Measurements from ENCODE around the gene LEO1. TPM values are rescaled to one million over a fixed set of nuclear protein-coding genes. Genes with fewer than 3 reads are reported as not detected.

The LEO1 gene
- total and polyA plus RNA-seq, 7 experiments from 2014 or later = 9.2 to 33.2 (median 19.3) TPM

GRCh38 chr15:51991141-51991540, 19.6 kb upstream of the LEO1 start:
- Mint-ChIP-seq H3K4me1 (no peaks in the 10 kb centered on the region), H3K9me3 (no peaks in the 10 kb centered on the region), H3K4me3 (no peak overlapping the region), H3K27me3 (peaks cover 0 to 6% (median 0%) of the 10 kb centered on the region in 5 donors), H3K36me3 (no peaks in the 10 kb centered on the region), H3K27ac (no peak overlapping the region)
- no peak overlapping the region for H3K4me3 ChIP-seq (ENCODE audit: low read length)
- no peaks in the 10 kb centered on the region for H3K36me3 ChIP-seq (ENCODE audit: control insufficient read depth in 2 of 3, insufficient read depth in 3 of 3, low read length in 3 of 3)
- intact Hi-C loops (cut with micrococcal nuclease) = no loop called here
- DNase-seq = no peak
- H3K27me3 ChIP-seq (ENCODE audit: control insufficient read depth in 2 of 2, insufficient read depth in 2 of 2, low read length in 2 of 2) = no peaks in the 10 kb centered on the region
- H3K9me3 ChIP-seq (ENCODE audit: control insufficient read depth in 2 of 3, low read length in 3 of 3) = no peaks in the 10 kb centered on the region
- no peak overlapping the region for H3K27ac ChIP-seq (ENCODE audit: low read depth, low read length)
- ChIA-PET POLR2A (no interaction called here), CTCF (no interaction called here)
- ATAC-seq = no peak
- no peaks in the 10 kb centered on the region for H3K4me1 ChIP-seq (ENCODE audit: control insufficient read depth in 2 of 2, insufficient read depth in 2 of 2, low read length in 2 of 2)

- peaks cover 10 to 15% (median 12%) of the 10 kb centered on the region in 7 donors for H3K4me1 Mint-ChIP-seq
- H3K36me3 Mint-ChIP-seq = no peaks in the 10 kb centered on the region
- Histone ChIP-seq H3K27me3 (ENCODE audit: control insufficient read depth in 2 of 2, insufficient read depth in 2 of 2, low read length in 2 of 2) (no peaks in the 10 kb centered on the region), H3K9me3 (ENCODE audit: control insufficient read depth in 2 of 3, low read length in 3 of 3) (no peaks in the 10 kb centered on the region), H3K36me3 (ENCODE audit: control insufficient read depth in 2 of 3, insufficient read depth in 3 of 3, low read length in 3 of 3) (no peaks in the 10 kb centered on the region), H3K27ac (ENCODE audit: low read depth, low read length) (no peak overlapping the region), H3K4me3 (ENCODE audit: low read length) (no peak overlapping the region), H3K4me1 (ENCODE audit: control insufficient read depth in 2 of 2, insufficient read depth in 2 of 2, low read length in 2 of 2) (peaks cover 0 to 10% of the 10 kb centered on the region in 2 donors)
- peaks cover 0 to 2% (median 0%) of the 10 kb centered on the region in 11 donors for H3K9me3 Mint-ChIP-seq
- DNase-seq = no peak
- ChIA-PET CTCF (no interaction called here), POLR2A (no interaction called here)
- H3K27me3 Mint-ChIP-seq = peaks cover 0 to 8% (median 0%) of the 10 kb centered on the region in 5 donors
- intact Hi-C loops (cut with micrococcal nuclease) = loop anchor here (1.0 to 5.0 kb wide), 12 partner anchors 11 to 750 kb away; partner anchors contain the start of genes LEO1 (in 2 of the 2) and MAPK6 (in 1 of the 2)
- H3K27ac Mint-ChIP-seq = peak overlapping the region in 1 of 9 donors; percentile 93
- H3K4me3 Mint-ChIP-seq = no peak overlapping the region
- ATAC-seq = no peak
Observed at GRCh38 chr15:51982770-51983103, 11.2 kb upstream of the LEO1 start.

- peak overlapping the region; percentile 38 for H3K27ac ChIP-seq (ENCODE audit: low read depth, low read length)
- no peaks in the 10 kb centered on the region for H3K27me3 ChIP-seq (ENCODE audit: control insufficient read depth in 2 of 2, insufficient read depth in 2 of 2, low read length in 2 of 2)
- Mint-ChIP-seq H3K36me3 (no peaks in the 10 kb centered on the region), H3K27me3 (peaks cover 0 to 4% (median 0%) of the 10 kb centered on the region in 5 donors), H3K9me3 (peaks cover 0 to 2% (median 0%) of the 10 kb centered on the region in 11 donors), H3K4me3 (peak overlapping the region; percentile 51 to 89 (median 79)), H3K27ac (peak overlapping the region; percentile 68 to 93 (median 82)), H3K4me1 (peaks cover 10 to 15% (median 12%) of the 10 kb centered on the region in 7 donors)
- H3K4me3 ChIP-seq (ENCODE audit: low read length) = peak overlapping the region; percentile 2
- H3K9me3 ChIP-seq (ENCODE audit: control insufficient read depth in 2 of 3, low read length in 3 of 3) = no peaks in the 10 kb centered on the region
- ATAC-seq (peak; percentile 97), DNase-seq (peak in 8 of 9 donors; percentile 45 to 78 (median 60))
- intact Hi-C loops (cut with micrococcal nuclease) = loop anchor here (1.0 to 5.0 kb wide), 12 partner anchors 11 to 750 kb away; partner anchors contain the start of genes LEO1 (in 2 of the 2) and MAPK6 (in 1 of the 2)
- H3K4me1 ChIP-seq (ENCODE audit: control insufficient read depth in 2 of 2, insufficient read depth in 2 of 2, low read length in 2 of 2) = peaks cover 0 to 10% of the 10 kb centered on the region in 2 donors
- H3K36me3 ChIP-seq (ENCODE audit: control insufficient read depth in 2 of 3, insufficient read depth in 3 of 3, low read length in 3 of 3) = no peaks in the 10 kb centered on the region
- CTCF ChIA-PET = interaction anchor here (0.9 to 3.5 kb wide), 3 partner anchors 10 to 158 kb away, joined by 4 to 32 read pairs (median 8); no protein-coding TSS in a partner anchor
- POLR2A ChIA-PET = interaction anchor here (2.2 kb wide), 1 partner anchor 10 kb away, joined by 19 read pairs; the partner anchor contains the start of gene LEO1
Observed at GRCh38 chr15:51982013-51982769, 10.6 kb upstream of the LEO1 start.

GRCh38 chr15:51973775-51974174, 2.2 kb upstream of the LEO1 start:
- Histone ChIP-seq H3K36me3 (ENCODE audit: control insufficient read depth in 2 of 3, insufficient read depth in 3 of 3, low read length in 3 of 3) (peaks cover 0 to 4% (median 0%) of the 10 kb centered on the region in 3 experiments), H3K9me3 (ENCODE audit: control insufficient read depth in 2 of 3, low read length in 3 of 3) (no peaks in the 10 kb centered on the region), H3K27me3 (ENCODE audit: control insufficient read depth in 2 of 2, insufficient read depth in 2 of 2, low read length in 2 of 2) (no peaks in the 10 kb centered on the region), H3K27ac (ENCODE audit: low read depth, low read length) (no peak overlapping the region), H3K4me1 (ENCODE audit: control insufficient read depth in 2 of 2, insufficient read depth in 2 of 2, low read length in 2 of 2) (peaks cover 11 to 13% of the 10 kb centered on the region in 2 donors), H3K4me3 (ENCODE audit: low read length) (no peak overlapping the region)
- peaks cover 0 to 8% (median 0%) of the 10 kb centered on the region in 11 donors for H3K9me3 Mint-ChIP-seq
- H3K27me3 Mint-ChIP-seq = peaks cover 0 to 3% (median 0%) of the 10 kb centered on the region in 5 donors
- no peak for DNase-seq
- ATAC-seq = no peak
- H3K4me1 Mint-ChIP-seq = peaks cover 10 to 29% (median 26%) of the 10 kb centered on the region in 7 donors
- POLR2A ChIA-PET = no interaction called here
- intact Hi-C loops (cut with micrococcal nuclease) = loop anchor here in 1 of 2 donors (5.0 kb wide), 3 partner anchors 34 to 704 kb away; partner anchors contain the start of genes ATOSA and TMOD3
- CTCF ChIA-PET = no interaction called here
- H3K36me3 Mint-ChIP-seq = peaks cover 0 to 5% (median 4%) of the 10 kb centered on the region in 5 donors
- H3K27ac Mint-ChIP-seq = no peak overlapping the region
- H3K4me3 Mint-ChIP-seq = peak overlapping the region in 2 of 10 donors; percentile 12 to 39

GRCh38 chr15:51973220-51973619, 1.6 kb upstream of the LEO1 start:
- DNase-seq (no peak), ATAC-seq (no peak)
- H3K27ac Mint-ChIP-seq = peak overlapping the region in 1 of 9 donors; percentile 21
- ChIA-PET CTCF (interaction anchor here (1.2 to 2.6 kb wide), 2 partner anchors 8 to 104 kb away, joined by 8 to 13 read pairs; no protein-coding TSS in a partner anchor), POLR2A (interaction anchor here (2.0 to 3.4 kb wide), 3 partner anchors 8 to 73 kb away, joined by 11 to 19 read pairs (median 11); no protein-coding TSS in a partner anchor)
- H3K9me3 ChIP-seq (ENCODE audit: control insufficient read depth in 2 of 3, low read length in 3 of 3) = no peaks in the 10 kb centered on the region
- peaks cover 11 to 13% of the 10 kb centered on the region in 2 donors for H3K4me1 ChIP-seq (ENCODE audit: control insufficient read depth in 2 of 2, insufficient read depth in 2 of 2, low read length in 2 of 2)
- H3K27me3 ChIP-seq (ENCODE audit: control insufficient read depth in 2 of 2, insufficient read depth in 2 of 2, low read length in 2 of 2) = no peaks in the 10 kb centered on the region
- H3K4me1 Mint-ChIP-seq = peaks cover 10 to 29% (median 26%) of the 10 kb centered on the region in 7 donors
- H3K9me3 Mint-ChIP-seq = peaks cover 0 to 9% (median 0%) of the 10 kb centered on the region in 11 donors
- peaks cover 0 to 4% (median 0%) of the 10 kb centered on the region in 3 experiments for H3K36me3 ChIP-seq (ENCODE audit: control insufficient read depth in 2 of 3, insufficient read depth in 3 of 3, low read length in 3 of 3)
- H3K36me3 Mint-ChIP-seq = peaks cover 0 to 5% (median 4%) of the 10 kb centered on the region in 5 donors
- peaks cover 0 to 3% (median 0%) of the 10 kb centered on the region in 5 donors for H3K27me3 Mint-ChIP-seq
- H3K27ac ChIP-seq (ENCODE audit: low read depth, low read length) = no peak overlapping the region
- intact Hi-C loops (cut with micrococcal nuclease) = loop anchor here in 1 of 2 donors (5.0 kb wide), 3 partner anchors 34 to 704 kb away; partner anchors contain the start of genes ATOSA and TMOD3
- no peak overlapping the region for H3K4me3 ChIP-seq (ENCODE audit: low read length)
- peak overlapping the region in 2 of 10 donors; percentile 18 to 19 for H3K4me3 Mint-ChIP-seq

GRCh38 chr15:51971032-51971374, 575 bp downstream of the LEO1 start:
- peak overlapping the region; percentile 94 to 100 (median 98) for H3K27ac Mint-ChIP-seq
- ChIA-PET POLR2A (interaction anchor here (0.5 to 3.4 kb wide), 15 partner anchors 10 to 1026 kb away, joined by 3 to 19 read pairs (median 5); no protein-coding TSS in a partner anchor), CTCF (interaction anchor here (0.6 to 2.6 kb wide), 6 partner anchors 10 to 256 kb away, joined by 3 to 13 read pairs (median 4); no protein-coding TSS in a partner anchor)
- Histone ChIP-seq H3K27me3 (ENCODE audit: control insufficient read depth in 2 of 2, insufficient read depth in 2 of 2, low read length in 2 of 2) (no peaks in the 10 kb centered on the region), H3K4me3 (ENCODE audit: low read length) (peak overlapping the region; percentile 95), H3K27ac (ENCODE audit: low read depth, low read length) (peak overlapping the region; percentile 79), H3K36me3 (ENCODE audit: control insufficient read depth in 2 of 3, insufficient read depth in 3 of 3, low read length in 3 of 3) (peaks cover 0 to 8% (median 0%) of the 10 kb centered on the region in 3 experiments), H3K9me3 (ENCODE audit: control insufficient read depth in 2 of 3, low read length in 3 of 3) (peaks cover 0 to 10% (median 0%) of the 10 kb centered on the region in 3 experiments), H3K4me1 (ENCODE audit: control insufficient read depth in 2 of 2, insufficient read depth in 2 of 2, low read length in 2 of 2) (peaks cover 11 to 13% of the 10 kb centered on the region in 2 donors)
- H3K4me1 Mint-ChIP-seq = peaks cover 14 to 38% (median 30%) of the 10 kb centered on the region in 7 donors
- peaks cover 8 to 21% (median 18%) of the 10 kb centered on the region in 5 donors for H3K36me3 Mint-ChIP-seq
- DNase-seq (peak in 1 of 9 donors; percentile 2), ATAC-seq (no peak)
- H3K27me3 Mint-ChIP-seq = peaks cover 0 to 3% (median 0%) of the 10 kb centered on the region in 5 donors
- peaks cover 0 to 23% (median 9%) of the 10 kb centered on the region in 11 donors for H3K9me3 Mint-ChIP-seq
- H3K4me3 Mint-ChIP-seq = peak overlapping the region; percentile 97 to 99 (median 98)
- intact Hi-C loops (cut with micrococcal nuclease) = loop anchor here (1.0 to 5.0 kb wide), 8 partner anchors 11 to 706 kb away; partner anchors contain the start of genes MAPK6 (in 2 of the 2), TMOD3 (in 2 of the 2) and ATOSA (in 1 of the 2)

All from naive thymus-derived CD4-positive, alpha-beta T cell (primary cell).